Tibial nerve (tissue), 4 donors: ENCODE results near the gene ALK. TPM values are rescaled to one million over a fixed set of nuclear protein-coding genes. Genes with fewer than 3 reads are reported as not detected.

Experiments
- DNase-seq, 2 donors: peaks; one replicate each; pipeline ENCODE4 v3.0.0-alpha.2; 2019; ENCODE audit warnings: low spot score in 2 of 2
- H3K27ac ChIP-seq, 4 donors: fragments of 200-600 bp; sonication (generic) in 3 of 4; one replicate each; pipeline ENCODE4 v1.5.1; 2017 to 2019; ENCODE audit warnings: mild to moderate bottlenecking in 1 of 4
- H3K27me3 ChIP-seq, 2 donors: fragments of 200-600 bp; sonication (generic) in 1 of 2; one replicate each; pipeline versions ENCODE4 v1.5.1 to v1.6.0; 2017 to 2019
- H3K36me3 ChIP-seq, 3 donors: fragments of 200-600 bp; sonication (generic); one replicate each; pipeline ENCODE4 v1.5.1; 2018 to 2019
- H3K4me1 ChIP-seq, 4 donors: fragments of 200-600 bp; sonication (generic) in 3 of 4; one replicate each; pipeline ENCODE4 v1.5.1; 2017 to 2019
- H3K4me3 ChIP-seq, 4 donors: fragments of 200-600 bp; sonication (generic) in 3 of 4; one replicate each; pipeline ENCODE4 v1.5.1; 2017 to 2019; ENCODE audit warnings: mild to moderate bottlenecking in 1 of 4, moderate library complexity in 1 of 4
- H3K9me3 ChIP-seq, 4 donors: fragments of 200-600 bp; sonication (generic) in 3 of 4; one replicate each; pipeline ENCODE4 v1.5.1; 2017 to 2019
- CTCF ChIP-seq, 5 experiments: fragments of 200-600 bp in 3 of 5; fragments of 450-650 bp in 2 of 5; sonication (generic) in 3 of 5; IDR thresholded peaks; one replicate each; pipeline ENCODE4 v1.5.1; 2016 to 2019; ENCODE audit warnings: antibody characterized with exemption in 5 of 5, mild to moderate bottlenecking in 3 of 5, moderate library complexity in 2 of 5
- EP300 ChIP-seq, 2 donors: sonication (generic); formaldehyde crosslinking; IDR thresholded peaks; one replicate each; pipeline ENCODE4 v1.6.1; 2017; ENCODE audit warnings: antibody characterized with exemption in 2 of 2, mild to moderate bottlenecking in 1 of 2
- POLR2A ChIP-seq, 2 donors: fragments of 450-650 bp; IDR thresholded peaks; one replicate each; pipeline ENCODE4 v1.6.1; 2017; ENCODE audit warnings: antibody characterized with exemption in 2 of 2, mild to moderate bottlenecking in 2 of 2, moderate library complexity in 2 of 2
- WGBS, 2 donors: methylation state at CpG; one replicate each; pipeline ENCODE4 v1.1.5; 2018; 5-methylcytosine and 5-hydroxymethylcytosine counted together
- total RNA-seq, 4 donors: library from RNA; depleted of rRNA; stranded (reverse); fragments of >200 nt; gene quantifications; one replicate each; pipeline ENCODE4 v1.1.0, GENCODE V29; 2016

ALK gene
- total RNA-seq, 4 donors from 2014 or later = 0.39 to 4.8 (median 0.66) TPM

GRCh38 chr2:29744976-29745375 is 176.4 kb downstream of the ALK start:
- no peaks in the 10 kb centered on the region for H3K9me3 ChIP-seq
- no peaks in the 10 kb centered on the region for H3K36me3 ChIP-seq
- no peaks in the 10 kb centered on the region for H3K4me1 ChIP-seq
- no peak overlapping the region for H3K4me3 ChIP-seq
- no peaks in the 10 kb centered on the region for H3K27me3 ChIP-seq
- DNase-seq = no peak
- no peak overlapping the region for H3K27ac ChIP-seq
- 67 to 76% methylated on average over 3 of the region's 3 CpGs for WGBS, 2 donors
- TF ChIP-seq CTCF (IDR thresholded peaks at IDR 0.05) (no peak), POLR2A (IDR thresholded peaks at IDR 0.05) (no peak), EP300 (IDR thresholded peaks at IDR 0.05) (no peak)

GRCh38 chr2:29743516-29743915 is 177.9 kb downstream of the ALK start:
- 89 to 91% methylated on average over 3 of the region's 3 CpGs for WGBS, 2 donors
- H3K4me3 ChIP-seq = no peak overlapping the region
- H3K27ac ChIP-seq = no peak overlapping the region
- no peaks in the 10 kb centered on the region for H3K36me3 ChIP-seq
- DNase-seq = no peak
- H3K9me3 ChIP-seq = no peaks in the 10 kb centered on the region
- TF ChIP-seq EP300 (IDR thresholded peaks at IDR 0.05) (no peak), CTCF (IDR thresholded peaks at IDR 0.05) (no peak), POLR2A (IDR thresholded peaks at IDR 0.05) (no peak)
- H3K4me1 ChIP-seq = no peaks in the 10 kb centered on the region
- H3K27me3 ChIP-seq = no peaks in the 10 kb centered on the region

GRCh38 chr2:29742656-29743055 is 178.7 kb downstream of the ALK start:
- Histone ChIP-seq H3K4me1 (no peaks in the 10 kb centered on the region), H3K9me3 (no peaks in the 10 kb centered on the region), H3K27me3 (no peaks in the 10 kb centered on the region), H3K36me3 (no peaks in the 10 kb centered on the region), H3K27ac (no peak overlapping the region), H3K4me3 (no peak overlapping the region)
- no peak for DNase-seq
- TF ChIP-seq POLR2A (IDR thresholded peaks at IDR 0.05) (no peak), EP300 (IDR thresholded peaks at IDR 0.05) (no peak), CTCF (IDR thresholded peaks at IDR 0.05) (no peak)
- 19 to 24% methylated on average over 2 of the region's 2 CpGs for WGBS, 2 donors

- 88 to 92% methylated on average over 4 of the region's 4 CpGs for WGBS, 2 donors
- H3K4me1 ChIP-seq = no peaks in the 10 kb centered on the region
- no peak overlapping the region for H3K27ac ChIP-seq
- no peak overlapping the region for H3K4me3 ChIP-seq
- H3K9me3 ChIP-seq = no peaks in the 10 kb centered on the region
- no peak for DNase-seq
- TF ChIP-seq EP300 (IDR thresholded peaks at IDR 0.05) (no peak), CTCF (IDR thresholded peaks at IDR 0.05) (no peak), POLR2A (IDR thresholded peaks at IDR 0.05) (no peak)
- H3K27me3 ChIP-seq = no peaks in the 10 kb centered on the region
- no peaks in the 10 kb centered on the region for H3K36me3 ChIP-seq
These were observed 180.3 kb downstream of the ALK start for GRCh38 chr2:29741132-29741531.

GRCh38 chr2:29733965-29734364 is 187.4 kb downstream of the ALK start:
- DNase-seq = no peak
- no peak overlapping the region for H3K27ac ChIP-seq
- no peaks in the 10 kb centered on the region for H3K36me3 ChIP-seq
- TF ChIP-seq EP300 (IDR thresholded peaks at IDR 0.05) (no peak), CTCF (IDR thresholded peaks at IDR 0.05) (no peak), POLR2A (IDR thresholded peaks at IDR 0.05) (no peak)
- peaks cover 0 to 7% (median 0%) of the 10 kb centered on the region in 4 donors for H3K4me1 ChIP-seq
- no peaks in the 10 kb centered on the region for H3K9me3 ChIP-seq
- H3K27me3 ChIP-seq = no peaks in the 10 kb centered on the region
- WGBS, 2 donors = 70 to 73% methylated on average over 4 of the region's 4 CpGs
- H3K4me3 ChIP-seq = no peak overlapping the region
